GM18873 (cell line): ENCODE results near the gene IGFBP1.

ENCODE experiments used
- ATAC-seq: cut with Tn5 transposase; IDR thresholded peaks from one replicate; pipeline ENCODE4 v1.9.1; 2021; ENCODE audit warnings: mild to moderate bottlenecking, moderate library complexity, moderate number of reproducible peaks; ENCODE audit not compliant: unreplicated experiment, low FRiP score

The IGFBP1 gene

DNA sequence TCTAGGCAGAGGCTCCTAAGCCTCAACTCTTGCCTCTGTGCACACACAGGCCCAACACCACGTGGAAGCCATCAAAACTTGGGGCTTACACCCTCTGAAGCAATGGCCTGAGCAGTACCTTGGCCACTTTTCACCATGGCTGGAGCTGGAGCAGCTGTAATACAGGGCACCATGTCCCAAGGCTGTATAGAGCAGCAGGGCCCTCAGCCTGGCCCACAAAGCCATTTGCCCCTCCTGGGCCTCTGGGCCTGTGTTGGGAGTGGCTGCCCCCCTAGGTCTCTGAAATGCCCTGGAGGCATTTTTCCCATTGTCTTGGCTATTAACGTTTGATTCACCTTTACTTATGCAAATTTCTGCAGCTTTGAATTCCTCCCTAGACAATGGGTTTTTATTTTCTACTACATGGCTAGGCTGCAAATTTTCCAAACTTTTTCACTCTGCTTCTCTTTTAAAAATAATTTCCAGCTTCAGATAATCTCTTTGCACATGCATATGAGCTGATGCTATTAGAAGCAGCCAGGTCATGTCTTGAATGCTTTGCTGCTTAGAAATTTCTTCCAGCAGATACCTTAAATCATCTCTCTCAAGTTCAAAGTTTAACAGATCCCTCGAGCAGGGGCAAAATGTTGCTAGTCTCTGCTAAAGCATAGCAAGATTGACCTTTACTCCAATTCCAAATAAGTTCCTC lies 9.7 kb upstream of the IGFBP1 start:
- ATAC-seq, result no peak

- ATAC-seq, result no peak
Measured at GRCh38 chr7:45880433-45880860, 7.8 kb upstream of the IGFBP1 start.

DNA sequence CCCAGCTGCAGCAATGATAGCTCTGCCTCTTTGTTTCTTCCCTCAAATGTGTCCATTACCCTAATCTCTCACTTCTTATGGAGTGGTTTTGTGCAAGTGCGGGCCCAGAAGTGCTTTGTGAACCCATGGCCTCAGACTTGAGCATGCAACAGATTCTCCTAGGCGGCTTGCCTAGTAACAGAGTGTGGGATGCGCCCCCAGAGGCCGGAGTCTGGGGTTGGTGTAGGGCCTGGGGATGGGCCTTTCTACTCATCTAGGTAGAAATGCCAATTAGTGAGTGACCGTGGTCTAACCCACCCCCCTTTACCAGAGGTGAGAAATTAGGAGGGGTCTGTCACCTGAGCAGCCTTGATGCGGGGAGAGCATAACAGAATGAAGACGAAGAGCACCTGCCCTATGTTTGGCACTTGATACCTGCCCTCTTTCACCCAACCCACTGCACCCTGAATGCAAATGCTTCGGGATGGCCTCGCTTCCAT lies 7.0 kb upstream of the IGFBP1 start:
- ATAC-seq, result no peak

- no peak for ATAC-seq
Measured at GRCh38 chr7:45881759-45882464, 6.4 kb upstream of the IGFBP1 start.

DNA sequence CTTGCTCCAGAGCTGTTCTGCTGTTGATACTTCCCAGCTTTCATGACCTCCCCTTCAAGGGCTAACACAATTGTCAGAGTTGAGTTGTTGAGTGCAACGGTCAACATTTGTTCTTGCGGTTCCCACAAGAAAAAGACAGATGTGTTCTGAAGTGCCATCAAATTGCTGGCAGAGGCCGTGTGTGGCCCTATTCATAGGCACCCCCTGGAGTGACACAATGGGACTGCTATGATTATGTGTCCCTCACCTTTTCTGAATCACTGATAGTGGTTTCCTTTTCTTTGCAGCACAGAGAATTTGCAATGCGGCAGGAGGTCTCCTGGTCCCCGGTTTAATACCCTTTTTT lies 5.8 kb upstream of the IGFBP1 start:
- no peak for ATAC-seq

- no peak for ATAC-seq
Measured at GRCh38 chr7:45884136-45884535, 4.2 kb upstream of the IGFBP1 start.

DNA sequence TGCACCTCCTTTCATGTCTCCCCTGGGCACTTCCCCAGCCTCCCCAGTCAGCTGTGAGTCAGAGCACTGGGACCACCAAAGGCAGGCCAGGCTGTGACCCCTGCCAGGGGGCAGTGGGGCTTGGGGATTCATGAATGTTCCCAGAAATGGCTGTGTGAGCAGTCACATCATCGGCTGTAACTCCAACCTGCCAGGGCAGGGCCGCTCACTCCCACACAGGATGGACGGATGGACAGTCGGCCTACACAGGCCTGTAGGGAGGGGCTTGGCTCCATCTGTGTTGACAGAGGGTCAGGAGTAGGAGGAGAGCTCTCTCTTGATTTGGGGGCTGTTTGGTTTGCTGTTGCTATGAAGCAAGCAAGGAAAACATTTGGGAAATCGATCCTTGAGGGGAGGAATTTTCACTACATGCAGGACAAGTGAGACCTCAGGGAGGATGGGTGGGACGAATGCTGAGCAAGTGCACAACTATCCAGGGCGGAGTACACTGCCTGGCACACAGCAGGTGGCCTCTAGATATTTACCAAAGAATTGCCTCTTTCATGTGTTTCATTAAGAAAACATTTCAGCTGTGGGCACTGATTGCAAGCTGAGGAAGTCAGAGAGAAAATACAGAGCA lies 2.9 kb upstream of the IGFBP1 start:
- no peak for ATAC-seq

GRCh38 chr7:45886931-45887667 lies 1.2 kb upstream of the IGFBP1 start:
- ATAC-seq, result no peak

- no peak for ATAC-seq
Measured at GRCh38 chr7:45888993-45889366, 692 bp downstream of the IGFBP1 start.

GRCh38 chr7:45889367-45890067 lies 1.2 kb downstream of the IGFBP1 start:
- ATAC-seq, result no peak

DNA sequence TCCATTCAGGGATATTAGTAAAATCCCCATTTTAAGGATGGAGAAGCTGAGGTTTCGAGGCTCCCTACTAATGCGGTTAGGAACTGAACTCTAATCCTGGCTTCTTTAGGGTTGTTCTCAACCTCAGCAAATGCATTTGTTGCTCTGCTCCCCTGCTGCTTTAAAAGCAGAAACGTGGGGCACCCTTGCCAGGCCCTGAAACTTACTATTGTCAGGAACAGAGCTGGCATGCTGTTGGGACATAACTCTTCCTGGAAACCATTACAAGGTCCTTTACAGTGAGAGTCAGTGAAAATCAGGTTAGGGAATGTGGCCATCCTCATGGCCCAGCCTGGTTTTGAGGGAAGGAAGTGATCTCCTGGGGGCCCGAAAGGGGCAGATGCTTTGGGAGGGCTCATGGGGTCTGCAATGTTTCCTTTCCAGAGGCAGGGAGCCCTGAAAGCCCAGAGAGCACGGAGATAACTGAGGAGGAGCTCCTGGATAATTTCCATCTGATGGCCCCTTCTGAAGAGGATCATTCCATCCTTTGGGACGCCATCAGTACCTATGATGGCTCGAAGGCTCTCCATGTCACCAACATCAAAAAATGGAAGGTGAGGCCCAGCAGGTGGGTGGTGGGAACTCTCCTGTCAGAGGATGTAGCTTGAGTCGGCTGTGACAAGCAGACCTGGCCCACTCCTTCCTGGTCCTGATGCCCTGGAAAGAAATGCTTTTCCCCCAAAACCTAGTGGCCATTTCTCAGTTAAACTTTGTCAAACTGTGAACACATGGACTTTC lies 2.0 kb downstream of the IGFBP1 start:
- no peak for ATAC-seq

DNA sequence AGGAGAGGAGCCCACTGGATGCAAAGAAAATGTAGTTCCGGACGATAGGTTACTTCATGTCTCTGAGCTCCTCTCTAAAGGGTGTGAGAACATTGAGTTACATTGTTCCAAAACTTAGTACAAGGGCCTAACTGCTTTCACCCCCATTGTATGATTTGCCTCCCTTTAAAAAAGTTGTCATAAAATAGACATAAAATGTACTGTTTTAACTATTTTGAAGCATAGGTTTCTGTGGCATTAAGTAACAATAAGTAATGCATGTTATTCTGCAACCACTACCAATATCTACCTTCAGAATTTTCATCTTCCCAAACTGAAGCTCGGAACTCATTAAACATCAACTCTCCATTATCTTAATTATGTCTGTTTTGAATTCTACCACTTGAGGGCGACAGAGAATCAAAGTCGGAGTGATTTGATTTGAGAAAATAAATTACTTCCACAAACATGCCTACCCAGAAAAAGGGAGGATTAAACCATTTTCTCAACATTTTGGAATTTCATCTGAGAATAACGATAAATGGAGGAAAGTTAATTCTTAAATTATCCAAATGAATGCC lies 2.7 kb downstream of the IGFBP1 start:
- no peak for ATAC-seq

DNA sequence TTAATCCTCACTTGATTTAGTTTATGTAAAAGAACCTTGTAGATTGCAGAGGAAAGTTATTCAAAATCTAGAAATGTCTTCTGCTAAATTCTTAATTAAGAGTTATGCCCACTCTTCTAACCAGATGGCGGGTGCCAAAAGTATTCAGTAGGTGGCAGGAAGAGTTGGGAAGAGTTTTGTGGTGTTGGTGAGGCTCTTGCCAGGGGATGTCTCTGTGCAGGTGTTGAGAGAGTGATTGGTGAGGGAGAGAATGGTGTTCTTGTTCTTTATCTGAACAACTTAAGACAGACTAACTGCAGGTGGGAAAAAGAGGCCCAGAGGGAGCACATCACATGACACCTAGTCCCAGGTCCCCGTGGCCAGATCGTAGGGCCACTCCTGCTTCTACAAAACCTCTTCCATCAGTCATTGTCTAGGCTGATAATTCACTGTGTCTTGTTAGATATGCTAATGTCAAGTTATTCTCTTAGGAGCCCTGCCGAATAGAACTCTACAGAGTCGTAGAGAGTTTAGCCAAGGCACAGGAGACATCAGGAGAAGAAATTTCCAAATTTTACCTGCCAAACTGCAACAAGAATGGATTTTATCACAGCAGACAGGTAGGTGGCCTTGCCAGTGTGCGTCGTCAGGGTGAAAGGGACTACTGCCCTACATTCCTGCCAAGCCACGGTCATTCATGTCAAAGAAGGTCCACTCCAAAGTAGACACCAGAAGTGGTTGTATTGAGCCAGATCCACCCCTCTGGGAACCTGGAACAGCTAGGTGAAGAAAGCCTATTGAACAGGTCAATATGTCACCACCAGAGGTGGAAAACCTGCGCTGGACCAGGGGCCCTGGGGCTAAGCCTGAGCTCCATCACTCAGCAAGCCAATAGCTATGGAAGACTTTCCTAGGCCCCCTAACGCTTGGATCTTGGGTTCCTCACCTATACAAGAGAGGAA lies 3.4 kb downstream of the IGFBP1 start:
- no peak for ATAC-seq

- no peak for ATAC-seq
Measured at GRCh38 chr7:45892407-45893035, 4.2 kb downstream of the IGFBP1 start.

DNA sequence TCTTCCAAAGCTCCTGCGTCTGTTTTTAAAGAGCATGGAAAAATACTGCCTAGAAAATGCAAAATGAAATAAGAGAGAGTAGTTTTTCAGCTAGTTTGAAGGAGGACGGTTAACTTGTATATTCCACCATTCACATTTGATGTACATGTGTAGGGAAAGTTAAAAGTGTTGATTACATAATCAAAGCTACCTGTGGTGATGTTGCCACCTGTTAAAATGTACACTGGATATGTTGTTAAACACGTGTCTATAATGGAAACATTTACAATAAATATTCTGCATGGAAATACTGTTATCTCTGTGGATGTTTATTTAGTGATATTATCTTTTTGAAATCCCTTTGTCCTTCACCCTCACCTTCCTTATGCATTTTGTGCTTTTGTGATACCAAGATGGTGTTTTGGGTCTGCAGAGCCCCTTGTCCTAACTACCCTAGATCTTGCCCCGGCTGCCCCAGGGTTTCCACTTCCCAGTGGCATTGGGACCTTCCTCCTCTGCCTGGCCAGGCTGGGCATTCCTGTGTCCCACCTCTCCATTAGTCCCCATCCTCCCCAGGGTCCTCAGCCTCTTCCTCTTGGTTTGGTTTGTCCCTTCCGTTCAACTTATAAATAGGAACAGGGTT lies 5.2 kb downstream of the IGFBP1 start:
- no peak for ATAC-seq

DNA sequence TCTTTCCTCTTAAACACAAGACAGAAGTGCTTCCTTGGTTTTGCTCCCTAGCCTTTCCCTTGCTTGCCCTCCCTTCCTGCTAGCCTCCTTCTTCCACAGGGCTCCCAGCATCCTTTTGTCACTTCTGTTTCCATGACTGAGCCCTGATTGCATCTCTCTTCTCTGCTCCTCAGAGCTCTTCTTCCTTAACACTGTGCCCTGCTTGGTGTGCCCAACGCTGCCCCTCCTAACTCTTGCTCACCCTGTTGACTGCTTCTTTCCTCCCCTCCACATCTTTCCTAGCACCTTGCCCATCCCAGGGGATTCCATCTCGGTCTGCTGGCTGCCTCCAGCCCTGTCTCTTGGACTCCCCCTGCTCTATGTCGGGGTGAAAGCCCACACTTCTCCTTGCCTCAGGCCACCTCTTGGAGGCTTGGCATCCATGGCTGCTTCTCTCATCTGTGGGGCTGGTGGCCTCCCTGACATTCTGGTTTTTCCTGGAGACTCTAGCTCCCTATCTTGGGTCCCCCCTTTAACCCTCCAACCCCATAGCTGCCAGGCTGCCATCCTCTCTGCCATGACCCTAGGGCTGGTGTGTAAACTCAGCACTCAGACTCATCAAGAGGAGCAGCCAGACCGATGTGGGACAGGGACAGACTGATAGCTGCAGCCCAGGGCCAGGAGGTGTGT lies 5.8 kb downstream of the IGFBP1 start:
- ATAC-seq, result no peak

DNA sequence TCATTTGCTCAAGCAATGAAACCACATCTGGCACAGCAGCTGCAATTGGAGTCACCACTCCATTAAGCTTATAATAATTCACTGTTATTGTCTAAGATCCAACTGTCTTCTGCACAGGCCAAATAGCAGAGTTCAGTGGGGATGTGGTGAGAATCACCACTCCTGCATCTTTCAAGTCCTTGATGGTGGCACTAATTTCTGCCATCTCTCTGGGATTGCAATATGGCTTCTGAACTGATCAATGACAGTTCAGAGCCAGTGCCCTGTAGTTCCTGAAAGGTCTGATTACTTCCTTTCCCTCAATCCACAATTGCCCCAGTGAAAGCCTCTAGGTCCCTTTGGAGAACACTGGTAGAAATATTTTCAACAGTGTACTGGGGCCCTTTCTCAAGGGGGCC lies 6.4 kb downstream of the IGFBP1 start:
- ATAC-seq, result no peak
